ENCODE data around the gene XYLT1. TPM values are rescaled to one million over a fixed set of nuclear protein-coding genes. Genes with fewer than 3 reads are reported as not detected.
A peak's percentile ranks its signal among the peaks of the same experiment; 100 is the strongest.

The XYLT1 gene
- total and polyA plus RNA-seq, 2 of the 8 experiments (the other 6 are each of a cell fraction or from before 2014, with no cell fraction given): 6.6 to 25.4 TPM

GRCh38 chr16:17347624-17348023, 123.1 kb downstream of the XYLT1 start:
- Histone ChIP-seq H3K9ac (replicated peaks in 1 of 4; ENCODE audit: extremely low read depth in 1 of 4, low read depth in 3 of 4, low read length in 3 of 4) (no peak overlapping the region), H3K4me1 (replicated peaks in 1 of 4; ENCODE audit: control insufficient read depth in 3 of 4, insufficient read depth in 4 of 4, low read length in 3 of 4) (no peaks in the 10 kb centered on the region; a peak in 1 of 7 replicates), H4K20me1 (replicated peaks in 1 of 2; ENCODE audit: control insufficient read depth in 1 of 2, insufficient read depth in 2 of 2, low read length in 2 of 2) (no peaks in the 10 kb centered on the region), H2BK120ac (replicated peaks; ENCODE audit: low read depth, low read length) (no peak overlapping the region), H3K79me1 (ENCODE audit: low read depth, low read length) (peaks cover 3% of the 10 kb centered on the region; the same call in 1 of the 2 replicates), H3K79me2 (ENCODE audit: control insufficient read depth in 1 of 2, insufficient read depth in 2 of 2, low read length in 2 of 2) (no peaks in the 10 kb centered on the region), H3K9me3 (ENCODE audit: insufficient read depth in 2 of 2, low read depth in 1 of 2, low read length in 1 of 2) (no peaks in the 10 kb centered on the region), H3K4me3 (ENCODE audit: extremely low read depth in 1 of 4, insufficient read depth in 2 of 4, low read depth in 3 of 4, low read length in 4 of 4) (no peak overlapping the region), H3K4ac (replicated peaks; ENCODE audit: insufficient read length, low read depth, low read length) (no peak overlapping the region), H3K27me3 (replicated peaks in 1 of 4; ENCODE audit: control insufficient read depth in 3 of 4, extremely low read depth in 1 of 4, insufficient read depth in 3 of 4, low read length in 3 of 4) (no peaks in the 10 kb centered on the region), H3K27ac (ENCODE audit: low read depth, low read length) (no peak overlapping the region), H4K91ac (replicated peaks; ENCODE audit: insufficient read length, low read length) (no peak overlapping the region), H2BK12ac (ENCODE audit: low read depth, low read length) (no peak overlapping the region), H2BK20ac (ENCODE audit: low read length) (no peak overlapping the region), H3K23ac (ENCODE audit: insufficient read length) (no peak overlapping the region), H4K5ac (ENCODE audit: insufficient read length, low read depth, low read length) (no peak overlapping the region), H2AK5ac (ENCODE audit: low read depth, low read length) (no peak overlapping the region), H3K56ac (replicated peaks; ENCODE audit: insufficient read length, low read depth, low read length) (no peak overlapping the region), H4K8ac (ENCODE audit: extremely low read depth, insufficient read depth, low read length) (peak overlapping the region; percentile 28; the same call in 1 of the 2 replicates), H3K23me2 (ENCODE audit: low read depth, low read length) (no peaks in the 10 kb centered on the region), H2BK15ac (ENCODE audit: low read length) (no peak overlapping the region), H3K14ac (ENCODE audit: insufficient read length) (no peak overlapping the region), H3K36me3 (ENCODE audit: control insufficient read depth in 2 of 4, insufficient read depth in 4 of 4, low read length in 3 of 4) (no peaks in the 10 kb centered on the region), H3K4me2 (ENCODE audit: insufficient read depth in 1 of 2, low read depth in 2 of 2, low read length in 2 of 2) (no peak overlapping the region), H2AFZ (ENCODE audit: low read length) (no peak overlapping the region), H3K18ac (ENCODE audit: extremely low read depth, low read length) (no peak overlapping the region), H2BK5ac (ENCODE audit: low read depth, low read length) (no peak overlapping the region)
- no peak for DNase-seq (ENCODE audit: low read depth in 1 of 2, low spot score in 2 of 2)
- FAIRE-seq: no peak
- WGBS, 2 experiments (ENCODE audit: extremely low coverage in 1 of 2, insufficient coverage in 1 of 2, insufficient read length in 1 of 2, insufficient replicate concordance in 2 of 2, low coverage in 1 of 2, low lambda C conversion rate in 2 of 2, missing lambda C conversion rate in 1 of 2): 93% methylated on average over 5 of the region's 5 CpGs; no CpG with 5 or more reads in 1 of the 2 experiments
- ChIA-PET CTCF (ENCODE audit: partially characterized antibody) (interaction anchor here (0.9 to 1.8 kb wide), 5 partner anchors 24 to 131 kb away, joined by 3 to 4 read pairs (median 4); no protein-coding TSS in a partner anchor), POLR2A (ENCODE audit: partially characterized antibody) (interaction anchor here (1.4 kb wide), 1 partner anchor 56 kb away, joined by 3 read pairs; no protein-coding TSS in a partner anchor)
- no peak for TF ChIP-seq CBX8 (IDR thresholded peaks at IDR 0.05; ENCODE audit: borderline replicate concordance, low read depth, low read length)
- no peak for TF ChIP-seq NRF1 (IDR thresholded peaks at IDR 0.05; ENCODE audit: low read depth, low read length)
- no peak for TF ChIP-seq ASH2L (IDR thresholded peaks at IDR 0.05; ENCODE audit: low read length)
- no peak for TF ChIP-seq SAP30 (IDR thresholded peaks at IDR 0.05; ENCODE audit: insufficient read depth, insufficient replicate concordance, low read length)
- no peak for TF ChIP-seq CBX5 (IDR thresholded peaks at IDR 0.05; ENCODE audit: low read depth, low read length)
- no peak for TF ChIP-seq EGR1 (IDR thresholded peaks at IDR 0.05; ENCODE audit: borderline replicate concordance, low read depth, low read length)
- no peak for TF ChIP-seq GABPA (IDR thresholded peaks at IDR 0.05; ENCODE audit: borderline replicate concordance, insufficient read depth, low read length)
- no peak for TF ChIP-seq POU5F1 (IDR thresholded peaks at IDR 0.05; ENCODE audit: low read depth, low read length)
- no peak for TF ChIP-seq SIRT6 (IDR thresholded peaks at IDR 0.05; ENCODE audit: low read length)
- TF ChIP-seq ATF3 (IDR thresholded peaks at IDR 0.05; ENCODE audit: insufficient read depth, low read depth, low read length): no peak
- TF ChIP-seq FOSL1 (IDR thresholded peaks at IDR 0.05; ENCODE audit: insufficient read depth, low read depth, low read length): no peak
- TF ChIP-seq TBP (IDR thresholded peaks at IDR 0.05; ENCODE audit: low read depth, low read length): no peak
- no peak for TF ChIP-seq HDAC6 (IDR thresholded peaks at IDR 0.05; ENCODE audit: low read depth, low read length)
- no peak for TF ChIP-seq JUND (IDR thresholded peaks at IDR 0.05; ENCODE audit: low read length)
- TF ChIP-seq BACH1 (IDR thresholded peaks at IDR 0.05; ENCODE audit: low read length): no peak

Measured in H1 (cell line).